Measurements from ENCODE around the gene DMAP1. TPM values are rescaled to one million over a fixed set of nuclear protein-coding genes. Genes with fewer than 3 reads are reported as not detected.

The DMAP1 gene
- total and polyA plus RNA-seq, 2 donors (not counting 1 experiment from before 2014, with no cell fraction given) = 21.1 to 23.6 TPM

- H3K4me2 ChIP-seq (ENCODE audit: extremely low read depth, insufficient read depth, low read length) = no peak overlapping the region
- TF ChIP-seq EZH2 (IDR thresholded peaks at IDR 0.05; ENCODE audit: low read length, missing control alignments) (no peak), CTCF (conservative IDR thresholded peaks at IDR 0.05 in 1 of 2, IDR thresholded peaks at IDR 0.05 in 1 of 2; ENCODE audit: low read depth in 1 of 2, low read length in 2 of 2) (no peak)
- peaks cover 7% of the 10 kb centered on the region for H3K4me1 ChIP-seq (ENCODE audit: control insufficient read depth, extremely low read depth, insufficient read depth, low read length)
- H3K4me3 ChIP-seq (replicated peaks in 1 of 4; ENCODE audit: control extremely low read depth in 1 of 4, insufficient read depth in 1 of 4, low read depth in 3 of 4, low read length in 4 of 4) = no peak overlapping the region
- H3K9me3 ChIP-seq (ENCODE audit: control insufficient read depth, insufficient read depth, low read depth, low read length) = no peaks in the 10 kb centered on the region
- peaks cover 20% of the 10 kb centered on the region for H3K36me3 ChIP-seq (ENCODE audit: control insufficient read depth, insufficient read depth, low read length)
- H3K9ac ChIP-seq (ENCODE audit: insufficient read depth, low read length) = no peak overlapping the region
- H3K27me3 ChIP-seq (ENCODE audit: control insufficient read depth, insufficient read depth, low read length) = no peaks in the 10 kb centered on the region
- no peak for DNase-seq (ENCODE audit: low read depth in 2 of 2)
- H3K27ac ChIP-seq (ENCODE audit: insufficient read depth, low read length) = no peak overlapping the region
- H2AFZ ChIP-seq (ENCODE audit: low read length) = no peak overlapping the region
- no peaks in the 10 kb centered on the region for H3K79me2 ChIP-seq (ENCODE audit: control insufficient read depth, insufficient read depth, low read length)
- no peaks in the 10 kb centered on the region for H4K20me1 ChIP-seq (ENCODE audit: control insufficient read depth, extremely low read depth, insufficient read depth, low read length)
These were observed 8.5 kb downstream of the DMAP1 start for GRCh38 chr1:44221769-44222168.

- Histone ChIP-seq H3K9me3 (ENCODE audit: control insufficient read depth, insufficient read depth, low read depth, low read length) (no peaks in the 10 kb centered on the region), H3K4me3 (replicated peaks in 1 of 4; ENCODE audit: control extremely low read depth in 1 of 4, insufficient read depth in 1 of 4, low read depth in 3 of 4, low read length in 4 of 4) (no peak overlapping the region), H3K36me3 (ENCODE audit: control insufficient read depth, insufficient read depth, low read length) (peaks cover 18% of the 10 kb centered on the region), H3K79me2 (ENCODE audit: control insufficient read depth, insufficient read depth, low read length) (no peaks in the 10 kb centered on the region), H2AFZ (ENCODE audit: low read length) (no peak overlapping the region), H3K27ac (ENCODE audit: insufficient read depth, low read length) (no peak overlapping the region), H3K27me3 (ENCODE audit: control insufficient read depth, insufficient read depth, low read length) (no peaks in the 10 kb centered on the region), H3K4me2 (ENCODE audit: extremely low read depth, insufficient read depth, low read length) (no peak overlapping the region), H4K20me1 (ENCODE audit: control insufficient read depth, extremely low read depth, insufficient read depth, low read length) (no peaks in the 10 kb centered on the region), H3K9ac (ENCODE audit: insufficient read depth, low read length) (no peak overlapping the region), H3K4me1 (ENCODE audit: control insufficient read depth, extremely low read depth, insufficient read depth, low read length) (peaks cover 7% of the 10 kb centered on the region)
- DNase-seq (ENCODE audit: low read depth in 2 of 2) = no peak
- TF ChIP-seq EZH2 (IDR thresholded peaks at IDR 0.05; ENCODE audit: low read length, missing control alignments) (no peak), CTCF (conservative IDR thresholded peaks at IDR 0.05 in 1 of 2, IDR thresholded peaks at IDR 0.05 in 1 of 2; ENCODE audit: low read depth in 1 of 2, low read length in 2 of 2) (no peak)
These were observed 9.3 kb downstream of the DMAP1 start for GRCh38 chr1:44222397-44223186.

GRCh38 chr1:44223187-44223610 lies 9.9 kb downstream of the DMAP1 start:
- Histone ChIP-seq H3K4me1 (ENCODE audit: control insufficient read depth, extremely low read depth, insufficient read depth, low read length) (peaks cover 7% of the 10 kb centered on the region), H4K20me1 (ENCODE audit: control insufficient read depth, extremely low read depth, insufficient read depth, low read length) (no peaks in the 10 kb centered on the region), H3K4me2 (ENCODE audit: extremely low read depth, insufficient read depth, low read length) (no peak overlapping the region), H3K9me3 (ENCODE audit: control insufficient read depth, insufficient read depth, low read depth, low read length) (no peaks in the 10 kb centered on the region), H3K9ac (ENCODE audit: insufficient read depth, low read length) (no peak overlapping the region), H3K27ac (ENCODE audit: insufficient read depth, low read length) (no peak overlapping the region), H3K27me3 (ENCODE audit: control insufficient read depth, insufficient read depth, low read length) (no peaks in the 10 kb centered on the region), H2AFZ (ENCODE audit: low read length) (no peak overlapping the region), H3K79me2 (ENCODE audit: control insufficient read depth, insufficient read depth, low read length) (no peaks in the 10 kb centered on the region), H3K4me3 (replicated peaks in 1 of 4; ENCODE audit: control extremely low read depth in 1 of 4, insufficient read depth in 1 of 4, low read depth in 3 of 4, low read length in 4 of 4) (no peak overlapping the region), H3K36me3 (ENCODE audit: control insufficient read depth, insufficient read depth, low read length) (peaks cover 15% of the 10 kb centered on the region)
- no peak for DNase-seq (ENCODE audit: low read depth in 2 of 2)
- TF ChIP-seq EZH2 (IDR thresholded peaks at IDR 0.05; ENCODE audit: low read length, missing control alignments) (no peak), CTCF (conservative IDR thresholded peaks at IDR 0.05 in 1 of 2, IDR thresholded peaks at IDR 0.05 in 1 of 2; ENCODE audit: low read depth in 1 of 2, low read length in 2 of 2) (no peak)

Data from fibroblast of lung (primary cell).